Activated CD4-positive, CD25-positive, alpha-beta regulatory T cell treated with anti-CD3 and anti-CD28 coated beads, Interleukin-2, amount 50 U/mL, for 72 hours (primary cell): ENCODE results near the gene SORCS2.

ENCODE experiments used
- DNase-seq: peaks from one replicate; pipeline ENCODE4 v3.0.0; 2021

SORCS2 gene

GRCh38 chr4:7684294-7684693 is 492.0 kb downstream of the SORCS2 start:
- no peak for DNase-seq

- no peak for DNase-seq
These were observed 493.9 kb downstream of the SORCS2 start for GRCh38 chr4:7686070-7686870.

- DNase-seq, result no peak
These were observed 494.7 kb downstream of the SORCS2 start for GRCh38 chr4:7687006-7687405.

GRCh38 chr4:7687796-7688195 is 495.5 kb downstream of the SORCS2 start:
- DNase-seq, result no peak

- DNase-seq, result no peak
These were observed 497.7 kb downstream of the SORCS2 start for GRCh38 chr4:7689773-7690693.

- DNase-seq, result no peak
These were observed 498.7 kb downstream of the SORCS2 start for GRCh38 chr4:7691061-7691460.

GRCh38 chr4:7691982-7692381 is 499.6 kb downstream of the SORCS2 start:
- no peak for DNase-seq

- DNase-seq, result no peak
These were observed 500.3 kb downstream of the SORCS2 start for GRCh38 chr4:7692451-7693236.

- no peak for DNase-seq
These were observed 500.9 kb downstream of the SORCS2 start for GRCh38 chr4:7693237-7693608.

- DNase-seq, result no peak
These were observed 501.4 kb downstream of the SORCS2 start for GRCh38 chr4:7693711-7694110.

GRCh38 chr4:7694324-7694723 is 502.0 kb downstream of the SORCS2 start:
- DNase-seq, result no peak

- no peak for DNase-seq
These were observed 505.0 kb downstream of the SORCS2 start for GRCh38 chr4:7697343-7697742.

GRCh38 chr4:7697821-7698220 is 505.5 kb downstream of the SORCS2 start:
- no peak for DNase-seq

- DNase-seq, result no peak
These were observed 506.2 kb downstream of the SORCS2 start for GRCh38 chr4:7698584-7698983.

- no peak for DNase-seq
These were observed 506.7 kb downstream of the SORCS2 start for GRCh38 chr4:7699031-7699430.

GRCh38 chr4:7699825-7700224 is 507.5 kb downstream of the SORCS2 start:
- DNase-seq, result no peak

GRCh38 chr4:7700665-7701064 is 508.3 kb downstream of the SORCS2 start:
- DNase-seq, result no peak

- no peak for DNase-seq
These were observed 509.7 kb downstream of the SORCS2 start for GRCh38 chr4:7701866-7702649.

GRCh38 chr4:7703688-7704087 is 511.4 kb downstream of the SORCS2 start:
- no peak for DNase-seq

- no peak for DNase-seq
These were observed 511.8 kb downstream of the SORCS2 start for GRCh38 chr4:7704091-7704490.

GRCh38 chr4:7704625-7705024 is 512.3 kb downstream of the SORCS2 start:
- no peak for DNase-seq

- DNase-seq, result no peak
These were observed 512.7 kb downstream of the SORCS2 start for GRCh38 chr4:7705062-7705461.
